ENCODE results near the gene NCAPH2. TPM values are rescaled to one million over a fixed set of nuclear protein-coding genes. Genes with fewer than 3 reads are reported as not detected.
A peak's percentile ranks its signal among the peaks of the same experiment; 100 is the strongest.
"Not testable (repeated sequence)": the region's sequence is repeated elsewhere in the genome, so short reads cannot be mapped to it uniquely, and the experiment has no call there.

The NCAPH2 gene
- polyA plus RNA-seq, 1 donor = 44.1 TPM

GRCh38 chr22:50529897-50530579 is 22.0 kb downstream of the NCAPH2 start, which contains the start of gene TYMP:
TSS of gene TYMP (minus strand) at chr22:50530012. CDS start at chr22:50529709, 303 bp downstream.
- DNase-seq = no peak

DNA sequence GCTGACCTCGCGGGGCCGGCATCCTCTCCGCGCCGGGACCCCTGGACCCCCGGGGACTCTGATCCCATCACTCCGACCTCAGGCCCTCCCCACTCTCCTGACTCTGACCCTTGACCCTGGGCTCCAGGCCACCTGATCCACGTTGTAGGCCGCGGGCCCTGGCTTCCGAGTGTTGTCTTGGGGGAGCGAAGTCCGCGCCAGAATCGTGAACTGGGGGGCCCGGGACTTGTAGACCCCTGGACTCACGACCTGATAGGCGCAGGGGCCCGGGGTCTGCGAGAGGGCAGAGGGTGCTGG is 22.5 kb downstream of the NCAPH2 start:
- DNase-seq = no peak

GRCh38 chr22:50530877-50531545 is 23.0 kb downstream of the NCAPH2 start:
- DNase-seq = peak; percentile 45

DNA sequence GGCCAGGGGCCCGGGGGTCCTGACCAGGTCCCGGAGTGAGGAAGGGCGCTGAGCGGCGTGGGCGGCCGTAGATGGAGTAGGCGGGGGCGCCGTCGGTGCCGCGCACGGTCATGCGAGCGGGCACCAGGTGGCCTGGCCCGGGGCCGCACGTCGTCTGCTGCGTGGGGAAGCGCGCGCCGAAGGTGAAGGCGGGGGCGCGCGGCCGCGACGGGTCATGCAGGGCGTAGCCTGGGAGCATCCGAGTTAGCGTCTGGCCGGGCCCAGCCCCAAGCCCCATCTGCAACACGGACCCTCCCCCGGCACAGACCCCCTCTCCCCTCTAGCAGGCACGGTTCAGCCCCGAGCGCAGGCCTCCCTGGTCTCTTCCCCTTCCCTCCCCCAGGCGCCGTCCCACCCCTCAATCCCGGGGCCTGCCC is 23.5 kb downstream of the NCAPH2 start:
- DNase-seq = no peak

DNA sequence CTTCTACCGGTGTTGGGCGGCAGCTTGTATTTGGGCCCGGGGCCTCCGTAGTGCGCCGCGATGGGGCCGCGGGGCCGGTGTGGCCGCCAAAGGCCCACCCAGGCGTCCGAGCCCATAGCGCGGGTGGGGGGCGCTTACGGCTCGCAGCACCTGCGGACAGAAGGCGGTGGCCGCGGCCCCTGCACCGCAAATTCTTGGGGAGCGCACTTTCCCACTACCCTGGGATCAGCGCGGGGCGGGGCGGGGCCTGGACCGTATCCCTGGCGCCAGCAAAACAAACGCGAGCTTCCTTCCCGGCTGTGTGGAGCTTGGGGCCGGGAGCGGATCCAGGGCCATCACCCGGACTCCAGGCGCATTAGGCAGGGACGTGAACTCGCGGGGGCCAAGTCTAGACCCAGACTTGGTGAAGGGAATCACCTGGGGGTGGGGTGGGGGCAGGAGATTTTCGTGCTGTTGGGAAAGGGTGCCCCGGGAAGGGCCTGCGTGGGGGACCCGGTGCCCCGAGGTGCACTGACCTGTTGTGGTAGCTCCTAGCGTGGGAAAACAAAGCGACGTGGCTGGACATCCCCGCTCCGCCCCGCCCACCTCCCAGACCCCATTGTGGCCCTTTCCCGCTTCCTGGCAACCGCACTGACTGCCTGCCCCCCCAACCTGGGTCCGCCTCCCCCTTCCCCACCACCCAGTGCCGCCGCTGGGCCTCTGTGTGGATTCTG is 24.1 kb downstream of the NCAPH2 start:
- DNase-seq = no peak

DNA sequence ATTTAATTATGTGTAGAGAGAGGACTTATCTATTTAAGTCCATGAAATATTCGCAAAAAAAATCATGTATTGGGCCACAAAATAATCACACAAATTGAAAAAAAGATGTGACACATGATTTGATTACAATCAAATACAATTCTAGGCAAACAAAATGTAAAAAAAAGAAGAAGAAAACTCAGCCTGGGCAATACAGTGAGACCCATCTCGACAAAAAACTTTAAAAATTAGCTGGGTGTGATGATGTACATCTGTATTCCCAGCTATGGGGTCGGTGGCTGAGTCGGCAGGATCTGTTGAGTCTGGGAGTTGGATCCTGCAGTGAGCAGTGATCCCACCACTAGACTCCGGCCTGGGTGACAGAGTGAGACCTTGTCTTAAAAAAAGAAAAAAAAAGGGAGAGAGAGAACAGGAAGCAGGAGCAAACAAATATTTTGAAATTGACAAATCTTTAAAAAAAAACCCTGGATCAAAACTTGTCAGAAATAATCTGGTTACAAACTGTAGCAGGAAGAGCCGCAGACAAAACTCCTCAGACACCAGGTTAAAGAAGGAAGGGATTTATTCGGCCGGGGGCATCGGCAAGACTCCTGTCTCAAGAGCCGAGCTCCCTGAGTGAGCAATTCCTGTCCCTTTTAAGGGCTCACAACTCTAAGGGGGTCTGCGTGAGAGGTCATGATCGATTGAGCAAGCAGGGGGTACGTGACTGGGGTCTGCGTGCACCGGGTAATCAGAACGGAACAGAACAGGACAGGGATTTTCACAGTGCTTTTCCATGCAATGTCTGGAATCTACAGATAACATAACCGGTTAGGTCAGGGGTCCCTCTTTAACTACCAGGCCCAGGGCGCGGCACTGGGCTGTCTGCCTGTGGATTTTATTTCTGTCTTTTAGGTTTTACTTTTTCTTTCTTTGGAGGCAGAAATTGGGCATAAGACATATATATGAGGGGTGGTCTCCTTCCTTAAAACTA is 25.1 kb downstream of the NCAPH2 start:
- no peak for DNase-seq

DNA sequence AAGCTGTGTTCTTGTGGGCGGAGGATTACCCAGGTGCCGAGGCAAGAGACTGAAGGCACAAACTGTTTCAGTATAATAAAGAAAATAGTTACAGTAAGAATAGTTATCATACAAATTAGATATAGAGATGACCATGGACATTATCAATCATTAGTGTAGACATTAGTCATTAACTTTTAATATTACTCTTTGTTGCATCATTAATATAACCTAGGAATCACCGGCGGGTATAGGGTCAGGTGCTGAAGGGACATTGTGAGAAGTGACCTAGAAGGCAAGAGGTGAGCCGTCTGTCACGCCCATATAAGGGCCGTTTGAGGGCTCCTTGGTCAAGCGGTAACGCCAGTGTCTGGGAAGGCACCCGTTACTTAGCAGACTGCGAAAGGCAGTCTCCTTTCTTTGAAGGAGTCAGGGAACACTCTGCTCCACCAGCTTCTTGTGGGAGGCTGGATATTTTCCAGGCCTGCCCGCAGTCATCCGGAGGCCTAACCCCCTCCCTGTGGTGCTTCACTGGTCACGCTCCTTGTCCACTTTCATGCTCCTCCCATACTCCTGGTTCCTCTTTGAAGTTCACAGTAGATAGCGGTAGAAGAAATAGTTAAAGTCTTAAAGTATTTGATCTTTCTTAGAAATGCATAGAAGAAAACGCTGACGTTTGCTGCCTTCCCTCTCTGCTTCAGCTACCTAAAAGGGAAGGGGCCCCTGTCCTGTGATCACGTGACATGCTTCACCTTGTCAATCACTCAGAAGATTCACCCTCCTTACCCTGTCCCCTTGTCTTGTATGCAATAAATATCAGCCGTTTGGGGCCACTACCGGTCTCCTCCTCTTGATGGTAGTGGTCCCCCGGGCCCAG is 26.1 kb downstream of the NCAPH2 start:
- DNase-seq = not testable (repeated sequence)

GRCh38 chr22:50535113-50535512 is 27.1 kb downstream of the NCAPH2 start:
- no peak for DNase-seq

DNA sequence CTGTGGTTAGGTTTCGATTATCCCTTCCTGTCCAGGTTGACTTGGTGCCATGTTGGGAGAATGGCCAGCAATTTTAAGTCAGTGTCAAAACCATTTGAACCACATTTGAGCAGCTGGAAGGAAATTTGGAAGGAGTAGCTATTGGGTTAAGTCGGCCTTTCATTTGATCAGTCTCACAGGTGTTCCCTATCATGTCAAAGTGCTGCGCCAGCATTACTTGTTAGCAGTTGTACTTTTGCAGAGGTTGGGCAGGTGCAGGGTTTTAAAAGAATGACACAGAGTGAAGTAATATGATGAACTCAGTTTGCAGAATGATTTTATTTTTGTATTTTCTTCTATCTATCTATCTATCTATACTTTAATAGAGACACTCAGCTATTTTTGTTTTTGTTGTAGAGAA is 28.2 kb downstream of the NCAPH2 start:
- DNase-seq = no peak

DNA sequence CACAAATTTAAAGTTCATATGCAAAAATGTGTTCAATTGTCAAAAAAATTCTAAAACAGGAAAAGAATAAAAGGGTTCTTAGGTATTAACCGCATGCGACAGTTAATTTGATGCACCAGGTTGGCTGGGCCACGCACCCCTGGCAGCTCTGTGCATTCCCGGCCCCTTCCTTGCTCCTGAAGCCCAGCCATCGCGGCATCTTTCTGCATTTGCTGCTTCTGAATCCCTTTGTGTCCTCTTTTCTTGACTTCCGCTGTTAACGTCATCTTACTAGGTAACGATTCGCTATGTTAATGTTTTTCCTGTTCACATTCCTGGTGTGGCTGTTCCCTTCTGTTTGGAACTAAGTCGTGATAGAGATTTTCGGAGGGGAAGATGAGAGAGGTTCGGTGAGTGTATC is 29.7 kb downstream of the NCAPH2 start:
- DNase-seq = no peak

- DNase-seq = no peak
These were observed 32.4 kb downstream of the NCAPH2 start for GRCh38 chr22:50540381-50540780.

DNA sequence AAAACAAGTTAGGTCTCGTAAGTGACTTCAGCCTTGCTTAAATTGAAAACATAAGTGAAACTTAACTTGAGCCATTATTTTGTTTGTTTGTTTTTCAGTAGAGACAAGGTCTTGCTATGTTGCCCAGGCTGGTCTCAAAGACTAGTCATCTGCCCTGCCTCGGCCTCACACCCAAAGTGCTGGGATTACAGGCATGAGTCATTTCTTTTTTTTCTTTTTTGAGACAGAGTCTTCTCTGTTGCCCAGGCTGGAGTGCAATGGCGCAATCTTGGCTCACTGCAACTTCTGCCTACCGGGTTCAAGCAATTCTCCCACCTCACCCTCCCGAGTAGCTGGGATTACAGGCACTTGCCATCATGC is 33.6 kb downstream of the NCAPH2 start:
- not testable (repeated sequence) for DNase-seq

GRCh38 chr22:50542416-50542927 is 34.4 kb downstream of the NCAPH2 start:
- DNase-seq = no peak

DNA sequence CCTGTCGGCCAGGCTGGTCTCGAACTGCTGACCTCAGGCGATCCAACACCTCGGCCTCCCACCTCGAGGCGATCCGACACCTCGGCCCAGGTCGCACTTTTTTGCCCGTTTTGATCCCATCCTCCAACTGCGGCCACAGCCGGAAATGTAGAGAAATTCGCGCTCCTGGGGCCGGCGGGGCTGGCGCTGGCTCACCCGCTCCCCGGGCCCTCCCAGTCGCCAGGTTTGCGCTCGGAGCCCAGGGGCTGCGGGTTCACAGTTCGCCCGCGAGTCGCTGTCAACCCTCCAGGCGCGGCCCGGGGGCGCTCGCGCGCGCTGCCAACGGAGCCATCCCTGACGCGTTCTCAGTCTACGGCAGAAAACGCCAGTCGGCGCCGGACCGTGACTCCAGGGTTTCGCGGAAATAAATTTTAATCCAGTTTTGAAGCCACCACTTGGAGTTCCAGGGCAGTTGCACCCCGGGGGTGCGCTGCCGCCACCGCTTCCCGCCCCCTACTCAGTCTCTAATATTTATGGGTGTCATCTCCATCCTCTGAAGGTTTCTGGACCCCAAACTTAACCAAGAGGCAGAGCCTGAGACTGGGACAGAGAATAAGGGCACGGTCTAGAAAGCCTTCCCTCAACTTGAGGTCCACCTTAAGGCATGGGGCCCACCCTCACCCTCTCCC is 36.2 kb downstream of the NCAPH2 start:
- peak; percentile 67 for DNase-seq

GRCh38 chr22:50544746-50545253 is 36.8 kb downstream of the NCAPH2 start:
- DNase-seq = no peak

- DNase-seq = no peak
These were observed 37.7 kb downstream of the NCAPH2 start, which contains the start of gene KLHDC7B for GRCh38 chr22:50545522-50546325. TSS of gene KLHDC7B (plus strand) at chr22:50545899. CDS start at chr22:50546244, 345 bp downstream.

DNA sequence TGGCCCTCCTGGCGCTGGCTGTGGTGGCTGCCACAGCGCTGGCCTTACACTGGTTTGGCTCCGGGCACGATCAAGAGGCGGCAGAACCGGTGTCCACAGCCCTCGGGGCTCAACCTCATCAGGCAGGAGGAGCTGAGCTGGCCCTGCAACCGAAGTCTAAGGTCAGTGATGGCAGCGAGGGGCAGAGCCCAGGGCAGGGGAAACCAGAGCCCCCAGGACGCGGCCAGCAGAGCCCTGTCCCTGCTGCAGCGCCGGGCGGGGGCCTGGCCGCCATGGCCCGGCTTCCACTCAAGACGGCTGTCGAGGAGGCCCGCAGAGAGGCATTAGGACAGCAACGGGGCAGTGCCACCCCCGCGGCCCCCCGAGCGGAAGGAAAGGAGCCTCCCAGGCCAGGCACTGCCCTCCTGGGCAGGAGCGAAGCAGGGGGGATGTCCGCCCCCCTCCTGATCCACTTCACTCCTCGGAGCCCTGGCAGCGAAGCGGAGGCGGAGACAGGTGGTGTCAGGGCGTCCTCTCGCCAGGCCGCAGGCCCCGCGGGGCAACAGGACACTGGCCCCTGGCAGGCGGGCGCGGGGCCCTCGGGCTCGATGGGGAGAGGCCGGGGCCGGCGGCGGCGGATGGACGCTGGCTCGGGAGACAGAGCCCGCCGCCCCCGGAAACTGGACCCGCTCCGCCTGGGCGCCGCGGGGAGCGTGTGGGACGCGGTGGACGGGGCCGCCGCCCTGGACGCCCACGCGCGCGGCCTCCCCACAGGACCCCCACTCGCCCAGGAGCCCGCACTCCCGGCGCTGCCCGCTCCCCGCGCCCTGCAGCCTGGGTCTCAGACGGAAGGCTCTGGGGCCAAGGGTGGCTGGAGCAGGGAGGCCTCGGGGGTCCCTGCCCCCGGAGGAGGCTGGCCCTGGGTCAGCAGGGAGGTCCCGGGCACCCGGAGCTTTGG is 38.6 kb downstream of the NCAPH2 start:
- no peak for DNase-seq

Measured in left kidney (tissue), 2 donors.